MM.1S (cell line): ENCODE results near the gene DCAF15.

Experiments used
- EZH2phosphoT487 ChIP-seq: fragments of 300-600 bp; sonication (generic); IDR thresholded peaks from 2 replicates; pipeline ENCODE4 v1.6.1; 2018; ENCODE audit warnings: antibody characterized with exemption, low read length
- TF ChIP-seq, protein P1 (sequence below): fragments of 300-600 bp; sonication (generic); IDR thresholded peaks from 2 replicates; pipeline ENCODE4 v1.5.1; 2016; ENCODE audit warnings: antibody characterized with exemption, low read length, mixed read lengths

DNA sequence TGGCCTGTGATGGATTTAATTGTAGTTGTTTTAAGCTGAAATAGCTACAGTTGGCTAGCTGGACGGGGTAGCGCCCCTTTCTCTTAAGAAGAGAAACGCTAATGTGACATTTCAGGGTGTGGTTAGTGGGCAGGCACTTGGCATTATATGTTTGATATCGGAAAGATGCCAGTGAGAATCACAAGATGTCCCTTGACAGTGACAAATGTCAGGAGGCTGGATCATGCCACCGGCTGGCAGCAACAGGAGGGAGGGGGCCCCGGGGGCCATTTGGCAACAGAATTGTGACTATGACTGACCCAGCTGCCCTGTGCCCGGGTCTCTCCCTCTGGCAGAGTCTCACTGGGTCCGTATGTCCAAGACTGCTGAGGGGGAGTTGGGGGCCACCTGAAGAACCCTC is 4.7 kb downstream of the DCAF15 start:
- no peak for TF ChIP-seq EZH2phosphoT487
- TF ChIP-seq, protein P1, sequence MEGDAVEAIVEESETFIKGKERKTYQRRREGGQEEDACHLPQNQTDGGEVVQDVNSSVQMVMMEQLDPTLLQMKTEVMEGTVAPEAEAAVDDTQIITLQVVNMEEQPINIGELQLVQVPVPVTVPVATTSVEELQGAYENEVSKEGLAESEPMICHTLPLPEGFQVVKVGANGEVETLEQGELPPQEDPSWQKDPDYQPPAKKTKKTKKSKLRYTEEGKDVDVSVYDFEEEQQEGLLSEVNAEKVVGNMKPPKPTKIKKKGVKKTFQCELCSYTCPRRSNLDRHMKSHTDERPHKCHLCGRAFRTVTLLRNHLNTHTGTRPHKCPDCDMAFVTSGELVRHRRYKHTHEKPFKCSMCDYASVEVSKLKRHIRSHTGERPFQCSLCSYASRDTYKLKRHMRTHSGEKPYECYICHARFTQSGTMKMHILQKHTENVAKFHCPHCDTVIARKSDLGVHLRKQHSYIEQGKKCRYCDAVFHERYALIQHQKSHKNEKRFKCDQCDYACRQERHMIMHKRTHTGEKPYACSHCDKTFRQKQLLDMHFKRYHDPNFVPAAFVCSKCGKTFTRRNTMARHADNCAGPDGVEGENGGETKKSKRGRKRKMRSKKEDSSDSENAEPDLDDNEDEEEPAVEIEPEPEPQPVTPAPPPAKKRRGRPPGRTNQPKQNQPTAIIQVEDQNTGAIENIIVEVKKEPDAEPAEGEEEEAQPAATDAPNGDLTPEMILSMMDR = no peak
